Measurements from ENCODE around the gene CCDC183.
"Not testable (repeated sequence)": the region's sequence is repeated elsewhere in the genome, so short reads cannot be mapped to it uniquely, and the experiment has no call there.

Gene CCDC183

GRCh38 chr9:136785565-136786355 is 10.4 kb upstream of the CCDC183 start:
- DNase-seq (ENCODE audit: low read depth): not testable (repeated sequence)

GRCh38 chr9:136786451-136786850 is 9.7 kb upstream of the CCDC183 start:
- no peak for DNase-seq (ENCODE audit: low read depth)

- not testable (repeated sequence) for DNase-seq (ENCODE audit: low read depth)
Observed at GRCh38 chr9:136786983-136787382, 9.2 kb upstream of the CCDC183 start.

GRCh38 chr9:136787690-136788400 is 8.3 kb upstream of the CCDC183 start:
- peak; percentile 39 for DNase-seq (ENCODE audit: low read depth)

DNA sequence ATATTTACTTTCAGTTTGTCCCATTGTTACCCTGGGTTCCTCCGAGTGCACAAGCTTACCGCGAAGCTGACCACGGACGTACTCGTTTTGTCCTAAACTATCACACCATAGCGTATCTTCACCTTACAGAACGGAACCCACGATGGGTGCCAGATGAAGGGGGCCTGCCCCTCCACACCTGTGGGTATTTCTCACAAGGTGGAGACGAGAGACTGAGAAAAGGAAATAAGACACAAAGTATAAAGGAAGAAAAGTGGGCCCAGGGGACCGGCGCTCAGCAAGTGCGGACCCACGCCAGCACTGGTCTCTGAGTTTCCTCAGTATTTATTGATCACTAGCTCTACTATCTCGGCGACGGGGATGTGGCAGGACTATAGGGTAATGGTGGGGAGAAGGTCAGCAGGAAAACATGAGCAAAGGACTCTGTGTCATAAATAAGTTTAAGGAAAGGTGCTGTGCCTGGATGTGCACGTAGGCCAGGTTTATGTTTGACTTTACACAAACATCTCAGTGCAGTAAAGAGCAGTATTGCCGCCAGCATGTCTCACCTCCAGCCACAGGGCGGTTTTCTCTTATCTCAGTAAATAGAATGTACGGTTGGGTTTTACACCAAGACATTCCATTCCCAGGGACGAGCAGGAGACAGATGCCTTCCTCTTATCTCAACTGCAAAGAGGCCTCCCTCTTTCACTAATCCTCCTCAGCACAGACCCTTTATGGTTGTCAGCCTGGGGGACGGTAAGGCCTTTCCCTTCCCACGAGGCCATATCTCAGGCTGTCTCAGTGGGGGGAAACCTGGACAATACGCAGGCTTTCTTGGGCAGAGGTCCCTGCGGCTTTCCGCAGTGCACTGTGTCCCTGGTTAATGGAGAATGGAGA is 7.3 kb upstream of the CCDC183 start:
- not testable (repeated sequence) for DNase-seq (ENCODE audit: low read depth)

GRCh38 chr9:136789523-136789937 is 6.6 kb upstream of the CCDC183 start:
- no peak for DNase-seq (ENCODE audit: low read depth)

GRCh38 chr9:136790640-136791515 is 5.3 kb upstream of the CCDC183 start, which contains the start of gene TMEM141:
Gene TMEM141 (plus strand): TSS chr9:136791344. CDS start chr9:136791371, 27 bp downstream.
- peak; percentile 100 for DNase-seq (ENCODE audit: low read depth)

DNA sequence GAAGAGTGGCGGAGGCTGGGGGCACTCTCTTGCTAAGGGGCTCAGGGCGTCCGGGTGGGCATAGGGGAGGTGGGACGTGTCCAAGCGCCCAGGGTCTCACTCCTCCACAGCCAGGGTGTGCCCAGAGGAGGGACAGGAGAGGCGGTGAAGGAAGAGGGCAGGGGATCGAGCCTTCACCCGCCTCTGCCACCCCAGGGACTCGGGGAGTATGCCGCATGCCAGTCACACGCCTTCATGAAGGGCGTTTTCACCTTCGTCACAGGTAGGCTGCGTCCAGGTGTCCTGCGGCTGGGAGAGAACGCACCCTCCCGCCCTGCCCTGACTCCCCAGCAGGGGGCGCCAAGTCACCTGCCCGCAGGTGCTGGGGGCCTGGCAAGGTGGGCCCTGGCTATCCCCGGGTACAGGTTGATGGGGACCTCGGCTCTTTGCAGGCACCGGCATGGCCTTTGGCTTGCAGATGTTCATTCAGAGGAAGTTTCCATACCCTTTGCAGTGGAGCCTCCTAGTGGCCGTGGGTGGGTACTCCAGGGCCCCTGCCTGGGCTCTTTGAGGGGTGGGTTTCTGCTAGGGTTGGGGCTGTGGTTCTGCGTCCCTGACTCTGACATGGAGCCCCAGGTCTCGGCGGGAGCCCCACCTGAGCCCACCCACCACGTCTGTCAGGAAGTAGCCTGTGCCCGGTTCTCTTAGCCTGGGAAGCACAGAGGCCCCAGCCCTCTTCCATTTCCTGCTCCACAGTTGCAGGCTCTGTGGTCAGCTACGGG is 4.4 kb upstream of the CCDC183 start:
- DNase-seq (ENCODE audit: low read depth): peak; percentile 39

DNA sequence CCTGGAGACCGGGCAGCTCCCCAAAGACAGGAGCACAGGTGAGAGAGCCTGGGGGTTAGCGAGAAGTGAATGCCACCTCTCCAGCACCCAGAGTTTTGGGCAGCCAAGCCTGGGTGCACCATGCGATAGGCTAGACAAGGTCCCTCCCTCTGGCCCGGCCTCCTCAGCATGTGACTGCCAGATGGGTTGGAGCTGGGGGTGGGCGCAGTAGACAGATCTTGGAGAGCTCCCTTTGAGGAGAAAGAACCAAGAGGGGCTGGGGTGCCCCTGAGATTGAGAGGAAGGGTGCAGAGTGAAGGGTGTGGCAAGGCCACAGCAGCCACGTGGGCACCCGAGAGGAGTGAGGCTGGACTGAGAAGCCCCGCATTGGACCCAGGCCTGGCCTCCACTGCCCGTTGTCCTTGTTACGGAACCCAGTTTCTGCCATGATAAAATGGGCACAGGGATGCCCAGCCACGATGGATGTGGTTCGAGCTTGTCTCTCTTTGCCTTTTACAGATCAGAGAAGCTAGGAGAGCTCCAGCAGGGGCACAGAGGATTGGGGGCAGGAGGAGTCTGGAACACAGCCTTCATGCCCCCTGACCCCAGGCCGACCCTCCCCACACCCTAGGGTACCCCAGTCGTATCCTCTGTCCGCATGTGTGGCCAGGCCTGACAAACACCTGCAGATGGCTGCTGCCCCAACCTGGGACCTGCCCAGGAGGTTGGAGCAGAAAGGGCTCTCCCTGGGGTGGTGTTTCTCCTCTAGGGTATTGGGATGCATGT is 3.6 kb upstream of the CCDC183 start:
- no peak for DNase-seq (ENCODE audit: low read depth)

DNA sequence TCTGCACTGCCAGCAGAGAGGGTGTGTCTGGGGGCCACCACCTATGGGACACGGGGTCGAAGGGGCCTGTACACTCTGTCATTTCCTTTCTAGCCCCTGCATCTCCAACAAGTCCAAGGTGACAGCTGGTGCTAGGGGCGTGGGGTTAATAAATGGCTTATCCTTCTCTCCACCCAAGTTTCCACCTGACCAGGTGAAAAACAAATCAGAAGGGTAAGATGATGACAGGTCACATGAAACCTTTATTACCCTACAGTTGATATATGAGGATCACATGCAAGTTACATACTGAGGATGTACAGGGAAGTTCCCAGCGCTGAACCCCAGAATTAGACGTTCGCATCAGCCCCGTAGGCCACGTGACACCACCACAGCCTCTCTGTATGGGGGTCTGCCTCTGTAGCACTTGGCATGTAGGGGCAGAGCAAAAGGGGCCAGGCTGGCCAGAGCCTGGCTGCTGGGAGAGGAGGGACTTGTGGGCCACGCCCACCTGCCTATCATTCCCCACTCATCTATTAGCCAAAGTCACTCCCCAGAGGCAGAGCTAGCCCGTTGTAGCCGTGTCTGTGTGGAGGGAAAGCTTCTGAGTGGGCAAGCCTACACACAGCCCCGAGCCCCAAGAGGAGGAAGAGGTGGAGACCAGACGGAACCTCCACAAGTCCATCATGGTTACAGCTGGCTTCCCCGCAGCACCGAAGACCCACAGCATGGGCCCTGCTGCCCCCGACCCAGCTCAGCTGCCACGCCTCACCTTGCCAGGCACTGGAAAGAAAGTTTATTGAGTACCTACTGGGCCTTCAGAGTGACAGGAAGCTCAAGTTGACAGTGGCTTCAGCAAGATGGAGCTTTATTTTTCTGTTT is 2.8 kb upstream of the CCDC183 start:
- no peak for DNase-seq (ENCODE audit: low read depth)

GRCh38 chr9:136794281-136794999 is 1.7 kb upstream of the CCDC183 start:
- no peak for DNase-seq (ENCODE audit: low read depth)

- no peak for DNase-seq (ENCODE audit: low read depth)
Observed at GRCh38 chr9:136795000-136795348, 1.2 kb upstream of the CCDC183 start.

GRCh38 chr9:136796775-136797347 is 723 bp downstream of the CCDC183 start:
- not testable (repeated sequence) for DNase-seq (ENCODE audit: low read depth)

- no peak for DNase-seq (ENCODE audit: low read depth)
Observed at GRCh38 chr9:136798708-136799078, 2.6 kb downstream of the CCDC183 start.

DNA sequence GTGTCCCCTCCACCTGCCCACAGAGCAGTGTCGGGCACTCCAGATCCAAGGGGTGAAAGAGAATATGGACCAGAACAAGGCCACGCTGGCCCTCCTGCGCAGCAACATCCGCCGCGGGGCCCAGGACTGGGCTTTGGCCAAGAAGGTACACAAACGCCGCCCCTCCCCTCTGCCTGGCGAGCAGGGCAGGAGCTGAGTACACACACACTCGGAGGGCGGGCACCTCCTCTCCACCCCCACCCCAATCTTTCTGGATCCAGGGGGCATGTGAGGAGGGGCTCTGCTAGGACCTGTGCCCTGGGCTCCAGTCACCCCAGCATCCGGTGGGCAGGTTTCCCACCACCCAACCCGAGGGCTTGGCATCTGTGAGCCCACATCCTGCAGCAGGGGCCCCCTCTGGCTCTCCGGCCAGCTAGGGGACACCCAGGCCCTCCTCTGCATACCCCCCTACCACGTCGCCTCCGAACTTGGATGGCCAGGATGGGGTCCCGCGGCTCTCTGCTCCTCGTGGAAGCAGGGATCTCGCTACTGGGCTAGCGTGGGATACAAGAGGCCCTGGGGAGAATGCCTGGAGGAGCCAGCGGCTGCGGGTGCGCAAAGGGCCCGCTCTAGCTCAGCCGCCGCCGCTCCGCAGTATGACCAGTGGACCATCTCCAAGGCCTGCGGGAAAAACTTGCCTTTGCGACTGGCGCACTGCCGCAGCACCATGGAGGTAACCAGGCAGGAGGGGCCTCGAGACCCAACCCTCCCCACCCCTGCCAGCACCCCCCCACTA is 3.1 kb downstream of the CCDC183 start:
- no peak for DNase-seq (ENCODE audit: low read depth)

GRCh38 chr9:136799854-136800657 is 3.9 kb downstream of the CCDC183 start:
- peak; percentile 83 for DNase-seq (ENCODE audit: low read depth)

Data from stimulated activated CD8-positive, alpha-beta memory T cell treated with anti-CD3 and anti-CD28 coated beads, Interleukin-12 subunit alpha, Interleukin-12 subunit beta, amount 100 ng/mL, for 4 hours (primary cell).